Ovary (tissue), 3 donors: ENCODE results near the gene DGKD.

Experiments
- CTCF ChIP-seq, 3 donors: fragments of 450-650 bp in 2 of 3; fragments of 200-600 bp in 1 of 3; IDR thresholded peaks; one replicate each; pipeline versions ENCODE4 v1.5.1 to v1.8.0; 2016 to 2022; ENCODE audit warnings: antibody characterized with exemption in 3 of 3, mild to moderate bottlenecking in 1 of 3
- EP300 ChIP-seq: sonication (generic); formaldehyde crosslinking; IDR thresholded peaks from one replicate; pipeline ENCODE4 v1.6.1; 2017; ENCODE audit warnings: antibody characterized with exemption
- POLR2A ChIP-seq: fragments of 450-650 bp; IDR thresholded peaks from one replicate; pipeline ENCODE4 v1.6.1; 2017; ENCODE audit warnings: antibody characterized with exemption, mild to moderate bottlenecking, moderate library complexity
- donor health status: DM: no; HTN: no; CAD: no.

- TF ChIP-seq CTCF (IDR thresholded peaks at IDR 0.05) (no peak), EP300 (no peak), POLR2A (no peak)
These were observed 60.7 kb downstream of the DGKD start for GRCh38 chr2:233414777-233415570.
